GM19438 (cell line): ENCODE data around the gene SLC6A13.

Experiments used
- ATAC-seq: cut with Tn5 transposase; IDR thresholded peaks from one replicate; pipeline ENCODE4 v1.9.1; 2021; ENCODE audit warnings: low read depth; ENCODE audit not compliant: unreplicated experiment

Gene SLC6A13

GRCh38 chr12:267581-268482 lies 5.2 kb upstream of the SLC6A13 start:
- ATAC-seq = no peak

DNA sequence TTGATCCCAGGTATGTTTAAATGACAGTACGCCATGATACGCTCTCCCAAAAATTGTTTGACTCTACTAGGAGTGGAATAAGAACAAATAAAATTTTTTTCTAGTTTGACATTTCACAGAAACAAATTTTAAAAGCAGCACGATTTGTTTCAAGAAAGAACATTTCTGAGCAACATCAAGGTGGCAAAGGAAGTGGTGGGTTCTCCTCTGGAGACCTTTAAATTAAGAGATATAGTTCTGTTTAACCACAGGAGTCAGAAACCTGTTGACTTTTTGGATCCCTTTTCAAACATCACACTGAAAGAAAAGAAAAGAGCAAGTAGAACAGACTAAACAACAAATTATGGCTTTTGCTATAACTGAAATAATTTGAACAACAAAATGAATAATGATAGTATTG lies 2.5 kb upstream of the SLC6A13 start:
- no peak for ATAC-seq

DNA sequence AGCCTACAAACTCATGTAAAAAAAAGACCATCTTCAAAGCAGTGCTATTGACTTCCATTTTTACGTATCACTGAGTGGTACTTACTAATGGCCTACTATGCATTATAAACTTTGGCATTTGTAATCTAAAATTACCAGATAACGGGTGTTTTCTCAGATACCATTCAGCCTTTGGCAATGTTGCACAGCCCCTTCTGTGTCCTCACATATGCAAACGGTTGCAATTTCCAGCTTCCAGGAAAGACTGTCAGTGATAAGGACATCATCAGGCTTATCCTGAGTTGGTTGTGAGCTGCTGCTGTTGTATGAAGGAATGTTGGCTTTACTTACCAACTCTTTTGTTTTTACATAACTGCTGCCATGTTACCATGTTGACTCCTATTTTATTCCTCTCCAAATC lies 1.6 kb upstream of the SLC6A13 start:
- ATAC-seq = no peak

GRCh38 chr12:263574-263973 lies 938 bp upstream of the SLC6A13 start:
- ATAC-seq = no peak

DNA sequence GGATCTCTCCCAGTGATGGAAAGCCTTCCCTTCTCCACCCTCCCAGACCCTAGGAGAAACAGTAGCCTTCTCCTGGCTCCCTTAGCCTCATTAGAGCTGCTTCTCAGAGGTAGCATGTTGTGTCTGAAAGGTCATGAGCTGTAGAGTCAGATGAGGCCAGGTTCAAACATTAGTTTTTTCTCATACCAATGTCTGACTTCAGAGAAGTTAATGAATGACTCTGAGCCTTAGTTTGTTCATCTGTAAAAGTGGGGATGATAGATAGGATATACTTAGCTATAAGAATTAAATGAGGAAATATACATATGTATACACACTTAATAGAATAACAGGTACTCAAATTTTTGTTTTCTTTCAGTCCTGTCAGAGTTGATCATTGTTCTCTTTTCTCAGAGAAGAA lies 523 bp downstream of the SLC6A13 start:
- no peak for ATAC-seq

DNA sequence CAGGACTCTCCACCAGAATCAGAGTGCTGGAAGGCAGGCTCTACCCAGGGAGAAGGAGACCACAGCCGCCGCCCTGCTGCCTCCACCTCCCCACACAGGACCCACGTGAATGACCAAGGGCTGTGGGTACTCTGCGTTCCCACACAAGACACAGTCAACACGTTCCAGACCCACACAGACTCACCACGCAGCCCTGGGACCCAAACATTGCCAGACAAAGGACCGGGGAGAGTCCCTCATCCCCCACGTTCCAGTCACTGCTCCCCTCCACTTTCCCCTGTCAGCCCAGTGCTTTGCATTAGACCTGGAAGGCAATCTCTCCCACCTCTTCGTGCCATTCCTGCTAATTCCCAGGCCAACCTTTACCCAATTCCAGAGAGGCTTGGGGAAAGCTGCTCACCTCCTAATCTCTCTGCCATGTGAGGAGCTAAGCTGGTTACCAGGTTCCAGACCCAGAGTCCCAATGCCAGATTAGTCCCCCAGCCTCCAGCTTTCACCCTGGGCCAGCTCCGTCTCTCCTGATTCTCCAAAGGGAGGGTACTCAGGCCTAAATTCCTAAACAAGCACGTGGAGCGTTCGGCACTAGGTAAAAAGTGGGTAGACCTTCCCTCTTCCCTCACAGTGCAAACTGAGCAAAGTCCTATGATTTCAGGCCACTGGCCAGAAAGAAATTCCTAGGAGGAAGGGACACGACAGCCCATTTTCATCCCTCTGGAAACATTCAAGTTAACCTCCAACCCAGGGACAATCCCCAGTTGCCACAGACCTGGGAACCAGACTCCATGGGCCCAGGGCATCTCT lies 4.9 kb downstream of the SLC6A13 start:
- ATAC-seq = no peak

DNA sequence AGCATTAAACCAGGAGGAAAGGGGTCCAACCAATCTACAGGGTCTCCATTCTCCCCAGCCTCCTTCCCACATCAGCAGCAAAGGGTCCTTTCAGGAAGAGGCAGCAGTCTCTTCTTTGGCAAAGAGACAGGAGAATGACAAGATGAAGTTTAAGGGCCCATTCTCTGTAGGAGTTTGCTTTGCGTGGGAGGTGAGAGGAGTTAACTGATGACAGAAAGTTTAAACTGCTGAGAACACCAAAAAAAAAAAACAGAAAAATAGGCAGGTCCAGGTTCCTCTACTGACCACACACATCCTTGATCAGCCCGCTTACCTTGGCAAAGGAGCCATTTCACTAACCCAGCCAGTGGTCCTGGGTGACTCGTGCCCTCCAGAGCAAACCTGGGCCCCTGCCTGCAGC lies 5.7 kb downstream of the SLC6A13 start:
- no peak for ATAC-seq

- no peak for ATAC-seq
Measured at GRCh38 chr12:256225-256624, 6.4 kb downstream of the SLC6A13 start.

DNA sequence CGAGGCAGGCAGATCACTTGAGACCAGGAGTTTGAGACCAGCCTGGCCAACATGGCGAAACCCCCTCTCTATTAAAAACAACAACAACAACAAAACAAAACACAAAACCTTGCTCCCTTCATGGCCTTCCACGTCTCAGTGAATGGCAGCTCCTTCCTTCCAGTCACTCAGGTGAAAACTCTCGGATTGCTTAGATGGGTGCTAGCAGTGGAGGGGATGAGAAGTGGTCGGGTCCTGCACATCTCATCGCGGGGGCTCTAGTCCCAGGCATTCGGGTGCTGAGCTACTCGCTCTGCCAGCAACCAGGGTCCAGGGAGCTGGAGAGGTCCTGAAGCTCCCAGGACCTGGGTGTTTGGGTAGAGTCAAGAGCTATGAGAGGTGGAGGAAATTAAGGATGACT lies 7.7 kb downstream of the SLC6A13 start:
- no peak for ATAC-seq

GRCh38 chr12:254039-254438 lies 8.6 kb downstream of the SLC6A13 start:
- no peak for ATAC-seq

DNA sequence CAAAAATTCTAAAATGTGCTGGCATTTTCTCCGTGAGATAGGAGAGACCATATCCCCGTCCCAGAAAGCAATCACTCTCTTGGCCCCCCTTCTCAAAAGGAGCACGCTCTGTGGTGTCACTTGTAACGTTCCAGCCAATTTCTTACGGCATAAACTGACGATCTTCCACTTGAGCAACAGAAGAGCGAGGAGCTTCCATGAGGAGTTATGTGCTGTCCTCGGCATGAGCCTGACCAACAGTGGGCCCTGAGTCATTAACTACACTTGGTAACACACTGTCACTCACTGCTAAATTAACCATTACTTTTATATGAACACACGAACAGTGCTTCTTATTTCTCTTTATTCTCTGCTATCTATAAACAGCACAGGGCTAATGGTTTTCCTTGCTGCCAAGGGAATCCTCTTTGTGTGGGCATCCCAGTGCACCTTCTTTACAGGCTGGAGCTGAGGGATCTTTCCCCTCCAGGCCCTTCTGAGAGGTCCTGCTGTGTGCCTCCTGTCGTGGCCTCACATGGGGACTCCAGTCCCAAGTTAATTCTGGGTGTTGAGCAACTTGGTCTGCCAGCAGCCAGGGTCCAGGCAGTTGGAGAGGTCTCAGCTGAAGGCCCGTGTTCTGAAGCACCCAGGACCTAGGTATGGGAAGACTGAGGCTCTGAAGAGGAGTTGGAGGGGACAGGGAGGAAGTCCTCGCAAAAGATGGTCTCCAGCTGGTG lies 9.4 kb downstream of the SLC6A13 start:
- ATAC-seq = no peak

- no peak for ATAC-seq
Measured at GRCh38 chr12:252636-253035, 10.0 kb downstream of the SLC6A13 start.

GRCh38 chr12:247271-247670 lies 15.4 kb downstream of the SLC6A13 start:
- ATAC-seq = no peak

- no peak for ATAC-seq
Measured at GRCh38 chr12:243381-243780, 19.3 kb downstream of the SLC6A13 start.

DNA sequence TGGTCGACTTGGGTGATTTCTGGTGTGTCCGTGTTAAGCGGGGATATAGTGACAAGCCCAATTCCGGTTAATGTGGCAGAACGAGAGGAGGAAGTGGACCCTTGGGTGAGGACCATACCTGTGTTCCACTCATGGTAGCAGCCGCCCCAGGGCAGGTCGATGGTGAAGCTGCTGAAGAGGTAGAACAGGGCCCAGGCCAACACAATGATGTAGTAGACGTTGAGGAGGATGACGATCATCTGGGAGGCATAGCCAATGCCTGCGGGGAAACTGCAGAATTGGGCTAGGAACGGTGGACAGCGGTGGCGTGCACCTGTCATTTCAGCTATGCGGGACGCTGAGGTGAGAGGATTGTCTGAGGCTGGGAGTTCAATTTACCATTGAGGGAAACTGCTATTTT lies 20.1 kb downstream of the SLC6A13 start:
- ATAC-seq = no peak

- ATAC-seq = no peak
Measured at GRCh38 chr12:241266-241665, 21.4 kb downstream of the SLC6A13 start.

GRCh38 chr12:240566-240965 lies 22.1 kb downstream of the SLC6A13 start:
- ATAC-seq = no peak

GRCh38 chr12:238736-239398 lies 23.8 kb downstream of the SLC6A13 start:
- ATAC-seq = no peak

DNA sequence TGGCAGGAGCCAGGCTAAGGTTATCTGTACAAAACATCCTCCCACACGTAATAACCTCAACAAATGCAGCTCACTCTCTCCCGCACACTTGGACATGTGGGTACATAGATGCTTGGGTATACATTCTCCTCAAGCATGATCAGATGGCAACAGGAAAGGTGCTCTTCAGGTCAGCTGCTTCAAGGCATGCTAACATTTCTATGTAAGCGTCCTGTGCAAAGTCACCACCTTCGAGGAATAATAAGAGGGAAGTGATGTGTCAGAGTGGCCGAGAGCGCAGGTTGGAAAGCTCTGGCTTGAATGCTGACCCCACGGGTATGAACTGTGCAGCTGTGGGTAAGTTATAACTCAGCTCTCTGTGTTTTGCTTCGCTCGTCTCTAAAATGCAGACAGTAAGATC lies 24.5 kb downstream of the SLC6A13 start:
- ATAC-seq = no peak

GRCh38 chr12:237026-237815 lies 25.4 kb downstream of the SLC6A13 start:
- no peak for ATAC-seq
